SJCRH30 (cell line): ENCODE measurements around the gene FMN1. TPM values are rescaled to one million over a fixed set of nuclear protein-coding genes. Genes with fewer than 3 reads are reported as not detected.

Source experiments
- DNase-seq, 2 experiments: peaks; one replicate each; pipeline ENCODE4 v3.0.0-alpha.2; 2015 to 2020
- H3K27ac ChIP-seq: fragments of 250-450 bp; sonication (Bioruptor Pico); 2 replicates; pipeline ENCODE4 v1.5.1; 2020; ENCODE audit warnings: mild to moderate bottlenecking, moderate library complexity
- H3K27me3 ChIP-seq: fragments of 250-450 bp; sonication (Bioruptor Pico); 2 replicates; pipeline ENCODE4 v1.5.1; 2020; ENCODE audit warnings: mild to moderate bottlenecking, moderate library complexity
- H3K36me3 ChIP-seq: fragments of 250-450 bp; sonication (Bioruptor Pico); 2 replicates; pipeline ENCODE4 v1.5.1; 2020; ENCODE audit warnings: mild to moderate bottlenecking, moderate library complexity
- H3K4me1 ChIP-seq: fragments of 250-450 bp; sonication (Bioruptor Pico); 2 replicates; pipeline ENCODE4 v1.5.1; 2020; ENCODE audit warnings: mild to moderate bottlenecking, moderate library complexity
- H3K4me3 ChIP-seq: fragments of 250-450 bp; sonication (Bioruptor Pico); 2 replicates; pipeline ENCODE4 v1.5.1; 2020; ENCODE audit warnings: mild to moderate bottlenecking, moderate library complexity
- H3K9me3 ChIP-seq: fragments of 250-450 bp; sonication (Bioruptor Pico); replicated peaks from 2 replicates; pipeline ENCODE4 v1.5.1; 2020; ENCODE audit warnings: mild to moderate bottlenecking, moderate library complexity
- total RNA-seq: library from RNA; depleted of rRNA; stranded (reverse); fragments of >200 nt; shearing (Covaris generic); gene quantifications from 2 replicates; pipeline ENCODE4 v1.2.3, GENCODE V29; 2014

FMN1 gene
- total RNA-seq, 1 experiment from 2014 or later: 21.2 TPM

GRCh38 chr15:32837935-32838334 lies 356.6 kb downstream of the FMN1 start:
- Histone ChIP-seq H3K27me3 (no peaks in the 10 kb centered on the region), H3K4me1 (no peaks in the 10 kb centered on the region; the same call in none of the 2 replicates), H3K27ac (no peak overlapping the region), H3K36me3 (no peaks in the 10 kb centered on the region), H3K4me3 (no peak overlapping the region), H3K9me3 (no peaks in the 10 kb centered on the region; the same call in 1 of the 2 replicates)
- DNase-seq: no peak

GRCh38 chr15:32834156-32834555 lies 360.4 kb downstream of the FMN1 start:
- Histone ChIP-seq H3K9me3 (no peaks in the 10 kb centered on the region), H3K36me3 (no peaks in the 10 kb centered on the region), H3K4me3 (no peak overlapping the region), H3K27ac (no peak overlapping the region), H3K27me3 (no peaks in the 10 kb centered on the region), H3K4me1 (no peaks in the 10 kb centered on the region; the same call in 1 of the 2 replicates)
- no peak for DNase-seq

GRCh38 chr15:32833379-32833821 lies 361.1 kb downstream of the FMN1 start:
- no peak for DNase-seq
- no peaks in the 10 kb centered on the region for H3K36me3 ChIP-seq
- no peak overlapping the region for H3K27ac ChIP-seq
- H3K4me1 ChIP-seq: peaks cover 7% of the 10 kb centered on the region
- H3K9me3 ChIP-seq: no peaks in the 10 kb centered on the region
- H3K27me3 ChIP-seq: no peaks in the 10 kb centered on the region
- no peak overlapping the region for H3K4me3 ChIP-seq

GRCh38 chr15:32831485-32831884 lies 363.0 kb downstream of the FMN1 start:
- H3K36me3 ChIP-seq: no peaks in the 10 kb centered on the region
- peaks cover 10% of the 10 kb centered on the region for H3K4me1 ChIP-seq
- H3K27ac ChIP-seq: no peak overlapping the region
- H3K9me3 ChIP-seq: no peaks in the 10 kb centered on the region
- DNase-seq: no peak
- H3K4me3 ChIP-seq: no peak overlapping the region
- no peaks in the 10 kb centered on the region for H3K27me3 ChIP-seq

GRCh38 chr15:32830241-32830640 lies 364.3 kb downstream of the FMN1 start:
- peaks cover 10% of the 10 kb centered on the region for H3K4me1 ChIP-seq
- H3K27ac ChIP-seq: no peak overlapping the region
- no peaks in the 10 kb centered on the region for H3K27me3 ChIP-seq
- H3K36me3 ChIP-seq: no peaks in the 10 kb centered on the region
- H3K9me3 ChIP-seq: no peaks in the 10 kb centered on the region
- H3K4me3 ChIP-seq: no peak overlapping the region
- DNase-seq: no peak

GRCh38 chr15:32829436-32829835 lies 365.1 kb downstream of the FMN1 start:
- no peaks in the 10 kb centered on the region for H3K9me3 ChIP-seq
- H3K27me3 ChIP-seq: no peaks in the 10 kb centered on the region
- H3K27ac ChIP-seq: no peak overlapping the region
- DNase-seq: no peak
- peaks cover 10% of the 10 kb centered on the region for H3K4me1 ChIP-seq
- no peaks in the 10 kb centered on the region for H3K36me3 ChIP-seq
- no peak overlapping the region for H3K4me3 ChIP-seq

GRCh38 chr15:32828507-32829186 lies 365.9 kb downstream of the FMN1 start:
- DNase-seq: peak in 1 of 2 experiments; percentile 44
- Histone ChIP-seq H3K27ac (no peak overlapping the region), H3K36me3 (no peaks in the 10 kb centered on the region), H3K4me1 (peaks cover 10% of the 10 kb centered on the region), H3K4me3 (no peak overlapping the region), H3K27me3 (no peaks in the 10 kb centered on the region), H3K9me3 (no peaks in the 10 kb centered on the region)

GRCh38 chr15:32826685-32827084 lies 367.8 kb downstream of the FMN1 start:
- DNase-seq: no peak
- H3K9me3 ChIP-seq: no peaks in the 10 kb centered on the region
- no peaks in the 10 kb centered on the region for H3K36me3 ChIP-seq
- H3K27me3 ChIP-seq: no peaks in the 10 kb centered on the region
- no peak overlapping the region for H3K27ac ChIP-seq
- H3K4me3 ChIP-seq: no peak overlapping the region
- peaks cover 10% of the 10 kb centered on the region for H3K4me1 ChIP-seq

GRCh38 chr15:32825219-32825618 lies 369.3 kb downstream of the FMN1 start:
- no peaks in the 10 kb centered on the region for H3K9me3 ChIP-seq
- no peaks in the 10 kb centered on the region for H3K36me3 ChIP-seq
- H3K4me3 ChIP-seq: no peak overlapping the region
- H3K4me1 ChIP-seq: peaks cover 10% of the 10 kb centered on the region
- no peaks in the 10 kb centered on the region for H3K27me3 ChIP-seq
- H3K27ac ChIP-seq: peak overlapping the region; percentile 16
- no peak for DNase-seq

- H3K27ac ChIP-seq: peak overlapping the region; percentile 16
- no peak overlapping the region for H3K4me3 ChIP-seq
- no peaks in the 10 kb centered on the region for H3K36me3 ChIP-seq
- H3K27me3 ChIP-seq: no peaks in the 10 kb centered on the region
- H3K4me1 ChIP-seq: peaks cover 10% of the 10 kb centered on the region
- no peak for DNase-seq
- no peaks in the 10 kb centered on the region for H3K9me3 ChIP-seq
These were observed 369.7 kb downstream of the FMN1 start for GRCh38 chr15:32824777-32825176.

GRCh38 chr15:32823750-32824149 lies 370.8 kb downstream of the FMN1 start:
- Histone ChIP-seq H3K4me1 (peaks cover 9% of the 10 kb centered on the region), H3K4me3 (no peak overlapping the region), H3K36me3 (no peaks in the 10 kb centered on the region), H3K9me3 (no peaks in the 10 kb centered on the region), H3K27ac (no peak overlapping the region), H3K27me3 (no peaks in the 10 kb centered on the region)
- no peak for DNase-seq

- no peaks in the 10 kb centered on the region for H3K9me3 ChIP-seq
- H3K4me1 ChIP-seq: peaks cover 3% of the 10 kb centered on the region; the same call in 1 of the 2 replicates
- no peak overlapping the region for H3K4me3 ChIP-seq
- no peaks in the 10 kb centered on the region for H3K36me3 ChIP-seq
- no peak overlapping the region for H3K27ac ChIP-seq
- no peak for DNase-seq
- H3K27me3 ChIP-seq: no peaks in the 10 kb centered on the region
These were observed 371.8 kb downstream of the FMN1 start for GRCh38 chr15:32822739-32823138.

GRCh38 chr15:32819448-32819847 lies 375.1 kb downstream of the FMN1 start:
- Histone ChIP-seq H3K4me3 (no peak overlapping the region), H3K36me3 (no peaks in the 10 kb centered on the region), H3K27ac (no peak overlapping the region), H3K4me1 (peaks cover 3% of the 10 kb centered on the region; the same call in 1 of the 2 replicates), H3K9me3 (no peaks in the 10 kb centered on the region), H3K27me3 (no peaks in the 10 kb centered on the region)
- DNase-seq: no peak

GRCh38 chr15:32818758-32819447 lies 375.6 kb downstream of the FMN1 start:
- Histone ChIP-seq H3K27ac (no peak overlapping the region), H3K36me3 (no peaks in the 10 kb centered on the region), H3K4me3 (no peak overlapping the region), H3K27me3 (no peaks in the 10 kb centered on the region), H3K9me3 (no peaks in the 10 kb centered on the region), H3K4me1 (peaks cover 3% of the 10 kb centered on the region; the same call in 1 of the 2 replicates)
- DNase-seq: peak in 1 of 2 experiments; percentile 17

- DNase-seq: no peak
- H3K27ac ChIP-seq: no peak overlapping the region
These were observed 376.9 kb downstream of the FMN1 start for GRCh38 chr15:32817577-32817976.

More at GRCh38 chr15:32817577-32817976, 376.9 kb downstream of the FMN1 start:
- no peaks in the 10 kb centered on the region for H3K36me3 ChIP-seq
- H3K4me1 ChIP-seq: peaks cover 3% of the 10 kb centered on the region; the same call in 1 of the 2 replicates
- no peak overlapping the region for H3K4me3 ChIP-seq
- no peaks in the 10 kb centered on the region for H3K9me3 ChIP-seq
- no peaks in the 10 kb centered on the region for H3K27me3 ChIP-seq
